GM19395 (cell line): ENCODE data around the gene RBM15B.
A peak's percentile ranks its signal among the peaks of the same experiment; 100 is the strongest.

Experiments used
- ATAC-seq: cut with Tn5 transposase; IDR thresholded peaks from one replicate; pipeline ENCODE4 v1.9.1; 2021; ENCODE audit warnings: mild to moderate bottlenecking, moderate library complexity; ENCODE audit not compliant: unreplicated experiment

The RBM15B gene

DNA sequence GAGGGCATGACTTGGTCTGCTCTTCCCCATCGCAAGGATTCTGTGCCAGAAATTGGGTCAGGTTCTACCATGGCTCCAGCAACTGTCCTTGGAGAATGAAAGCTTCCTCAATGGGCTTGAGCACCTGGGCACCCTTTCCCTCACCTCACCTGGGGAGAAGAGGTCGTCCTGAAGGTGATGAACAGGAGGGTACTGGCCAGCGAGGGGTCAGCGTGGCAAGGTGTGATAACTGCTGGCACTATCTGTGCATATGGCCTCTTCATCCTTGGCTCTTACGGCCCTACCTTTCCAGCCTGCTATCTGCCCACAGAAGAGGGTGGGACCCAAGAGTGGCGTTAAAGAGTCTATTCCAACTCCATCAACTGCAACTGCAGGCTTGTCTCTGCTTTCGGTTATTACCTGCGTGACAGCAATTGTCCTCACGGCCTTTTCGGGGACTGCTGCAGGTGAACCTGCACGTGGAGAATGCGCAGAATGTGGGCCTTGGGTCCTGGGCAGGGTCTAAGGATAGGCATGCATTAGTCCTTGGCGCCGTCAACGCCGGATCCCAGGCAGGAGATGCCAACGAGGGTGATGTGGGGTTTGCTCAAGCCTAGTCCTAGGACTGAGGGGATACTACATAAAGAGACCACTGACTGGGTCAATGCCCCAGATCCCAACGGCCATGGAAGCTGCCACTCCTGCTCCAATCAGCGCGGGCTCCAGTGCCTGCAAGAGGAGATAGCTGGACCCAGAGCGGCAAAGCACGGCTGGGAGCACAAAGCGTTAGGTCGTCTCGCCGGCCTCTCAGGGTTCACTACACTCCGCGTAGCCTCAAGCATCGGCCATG is 625 bp upstream of the RBM15B start:
- ATAC-seq: peak; percentile 15

DNA sequence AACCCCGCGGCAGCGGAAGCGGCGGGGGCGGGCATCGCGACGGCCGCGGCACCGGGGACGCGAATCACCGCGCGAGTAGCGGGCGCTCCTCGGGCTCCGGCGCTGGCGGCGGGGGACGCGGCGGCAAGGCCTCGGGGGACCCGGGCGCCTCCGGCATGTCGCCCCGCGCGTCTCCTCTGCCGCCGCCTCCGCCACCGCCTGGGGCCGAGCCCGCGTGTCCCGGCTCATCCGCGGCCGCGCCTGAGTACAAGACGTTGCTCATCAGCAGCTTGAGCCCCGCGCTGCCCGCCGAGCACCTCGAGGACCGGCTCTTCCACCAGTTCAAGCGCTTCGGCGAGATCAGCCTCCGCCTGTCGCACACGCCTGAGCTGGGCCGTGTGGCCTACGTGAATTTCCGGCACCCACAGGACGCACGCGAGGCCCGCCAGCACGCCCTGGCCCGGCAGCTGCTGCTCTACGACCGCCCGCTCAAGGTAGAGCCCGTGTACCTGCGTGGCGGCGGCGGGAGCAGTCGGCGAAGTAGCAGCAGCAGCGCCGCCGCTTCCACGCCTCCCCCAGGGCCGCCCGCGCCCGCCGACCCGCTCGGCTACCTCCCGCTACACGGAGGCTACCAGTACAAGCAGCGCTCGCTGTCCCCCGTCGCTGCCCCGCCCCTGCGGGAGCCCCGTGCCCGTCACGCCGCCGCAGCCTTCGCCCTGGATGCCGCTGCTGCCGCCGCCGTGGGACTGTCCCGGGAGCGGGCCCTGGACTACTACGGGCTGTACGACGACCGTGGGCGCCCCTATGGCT is 675 bp downstream of the RBM15B start:
- peak; percentile 13 for ATAC-seq

DNA sequence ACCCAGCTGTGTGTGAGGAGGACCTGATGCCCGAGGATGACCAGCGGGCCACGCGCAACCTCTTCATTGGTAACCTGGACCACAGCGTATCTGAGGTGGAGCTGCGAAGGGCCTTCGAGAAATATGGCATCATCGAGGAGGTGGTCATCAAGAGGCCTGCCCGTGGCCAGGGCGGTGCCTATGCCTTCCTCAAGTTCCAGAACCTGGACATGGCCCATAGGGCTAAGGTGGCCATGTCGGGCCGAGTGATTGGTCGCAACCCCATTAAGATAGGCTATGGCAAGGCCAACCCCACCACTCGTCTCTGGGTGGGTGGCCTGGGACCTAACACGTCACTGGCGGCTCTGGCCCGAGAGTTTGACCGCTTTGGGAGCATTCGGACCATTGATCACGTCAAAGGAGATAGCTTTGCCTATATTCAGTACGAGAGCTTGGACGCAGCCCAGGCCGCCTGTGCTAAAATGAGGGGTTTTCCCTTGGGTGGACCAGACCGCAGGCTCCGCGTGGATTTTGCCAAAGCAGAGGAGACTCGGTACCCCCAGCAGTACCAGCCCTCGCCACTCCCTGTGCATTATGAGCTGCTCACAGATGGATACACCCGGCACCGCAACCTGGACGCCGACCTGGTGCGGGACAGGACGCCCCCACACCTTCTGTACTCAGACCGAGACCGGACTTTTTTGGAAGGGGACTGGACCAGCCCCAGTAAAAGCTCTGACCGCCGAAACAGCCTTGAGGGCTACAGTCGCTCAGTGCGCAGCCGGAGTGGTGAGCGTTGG is 1.5 kb downstream of the RBM15B start:
- ATAC-seq: no peak

- no peak for ATAC-seq
Observed at GRCh38 chr3:51393134-51393495, 2.0 kb downstream of the RBM15B start.

DNA sequence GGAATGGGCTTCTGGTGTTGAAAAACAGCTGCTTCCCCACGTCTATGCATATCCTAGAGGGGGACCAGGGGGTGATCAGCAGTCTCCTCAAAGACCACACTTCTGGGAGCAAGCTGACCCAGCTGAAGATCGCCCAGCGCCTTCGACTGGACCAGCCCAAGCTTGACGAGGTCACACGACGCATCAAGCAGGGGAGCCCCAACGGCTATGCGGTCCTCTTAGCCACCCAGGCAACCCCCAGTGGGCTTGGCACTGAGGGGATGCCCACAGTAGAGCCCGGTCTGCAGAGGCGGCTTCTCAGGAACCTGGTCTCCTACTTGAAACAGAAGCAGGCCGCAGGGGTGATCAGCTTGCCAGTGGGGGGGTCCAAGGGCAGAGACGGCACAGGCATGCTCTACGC is 2.5 kb downstream of the RBM15B start:
- no peak for ATAC-seq

DNA sequence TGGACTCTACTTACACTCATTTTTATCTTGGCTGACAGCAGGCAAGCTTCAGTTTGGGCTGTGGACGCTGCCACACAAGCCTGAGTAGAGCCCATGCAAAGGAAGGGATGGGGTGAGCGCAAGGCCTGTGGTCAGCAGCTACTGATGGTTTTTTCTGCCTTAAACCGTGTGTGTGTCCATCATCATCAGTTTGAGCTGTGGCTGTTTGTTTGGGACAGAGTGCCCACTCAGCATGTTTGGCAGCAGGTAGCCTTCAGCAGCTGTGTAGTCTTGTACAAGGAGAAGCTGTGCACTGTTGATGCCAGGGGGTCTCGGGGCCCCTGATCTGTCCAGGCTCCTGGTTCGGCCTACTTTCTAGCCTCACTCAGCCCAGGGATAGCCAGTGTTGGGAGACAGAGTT is 3.5 kb downstream of the RBM15B start:
- no peak for ATAC-seq

DNA sequence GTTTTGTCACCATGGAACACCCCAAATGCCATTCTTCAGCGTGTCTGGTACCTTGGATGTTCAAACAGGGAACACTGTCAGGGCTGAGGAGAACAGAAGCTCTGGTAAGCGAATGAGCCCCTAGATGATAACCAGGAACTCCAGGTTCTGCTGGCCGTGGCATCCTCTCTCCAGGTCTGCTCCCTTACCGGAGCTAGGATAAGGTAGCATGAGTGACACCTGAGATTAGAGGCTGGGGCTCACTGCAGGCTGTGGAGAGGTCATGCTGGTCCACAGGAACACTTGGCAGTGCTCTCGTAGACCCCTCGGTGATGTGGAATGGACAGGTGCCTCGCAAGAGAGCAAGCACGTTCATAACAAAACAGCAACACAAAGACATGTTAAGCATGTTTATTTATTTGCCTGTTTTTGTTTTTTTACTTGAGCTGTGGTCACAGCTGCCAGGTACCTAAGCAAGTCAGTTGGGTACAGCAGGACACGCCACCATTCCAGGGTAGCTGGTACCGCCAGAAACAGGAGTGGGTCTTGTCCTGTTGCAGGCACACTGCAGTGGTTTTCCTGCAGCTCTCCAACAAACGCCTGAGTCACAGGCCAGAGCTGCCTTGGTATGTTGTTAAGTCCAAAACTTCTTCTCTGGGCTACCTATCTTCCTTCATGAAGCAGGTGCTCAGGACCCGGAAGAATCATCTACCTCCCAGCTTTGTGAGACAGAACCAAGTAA is 4.6 kb downstream of the RBM15B start:
- no peak for ATAC-seq

DNA sequence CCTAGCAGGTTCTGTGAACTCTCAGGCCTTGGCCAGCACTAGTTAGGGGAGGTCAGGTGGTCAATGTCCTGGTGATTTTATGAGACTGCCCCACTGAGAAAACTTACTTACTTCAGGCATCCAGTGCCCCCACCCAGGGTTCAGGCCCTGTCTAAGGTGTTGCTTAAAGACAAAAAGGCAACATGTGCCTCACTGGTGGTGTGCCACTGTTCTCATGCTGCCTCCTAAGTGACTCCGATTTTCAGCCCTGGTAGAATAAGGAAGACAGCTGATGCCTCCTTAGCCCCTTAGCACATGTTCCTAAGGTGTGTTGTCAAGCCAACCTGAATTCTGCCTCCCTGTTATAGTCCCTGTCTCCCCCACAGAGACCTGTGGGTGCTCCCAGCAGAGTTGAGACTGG is 5.3 kb downstream of the RBM15B start:
- no peak for ATAC-seq

GRCh38 chr3:51397392-51397791 is 6.3 kb downstream of the RBM15B start:
- ATAC-seq: no peak

DNA sequence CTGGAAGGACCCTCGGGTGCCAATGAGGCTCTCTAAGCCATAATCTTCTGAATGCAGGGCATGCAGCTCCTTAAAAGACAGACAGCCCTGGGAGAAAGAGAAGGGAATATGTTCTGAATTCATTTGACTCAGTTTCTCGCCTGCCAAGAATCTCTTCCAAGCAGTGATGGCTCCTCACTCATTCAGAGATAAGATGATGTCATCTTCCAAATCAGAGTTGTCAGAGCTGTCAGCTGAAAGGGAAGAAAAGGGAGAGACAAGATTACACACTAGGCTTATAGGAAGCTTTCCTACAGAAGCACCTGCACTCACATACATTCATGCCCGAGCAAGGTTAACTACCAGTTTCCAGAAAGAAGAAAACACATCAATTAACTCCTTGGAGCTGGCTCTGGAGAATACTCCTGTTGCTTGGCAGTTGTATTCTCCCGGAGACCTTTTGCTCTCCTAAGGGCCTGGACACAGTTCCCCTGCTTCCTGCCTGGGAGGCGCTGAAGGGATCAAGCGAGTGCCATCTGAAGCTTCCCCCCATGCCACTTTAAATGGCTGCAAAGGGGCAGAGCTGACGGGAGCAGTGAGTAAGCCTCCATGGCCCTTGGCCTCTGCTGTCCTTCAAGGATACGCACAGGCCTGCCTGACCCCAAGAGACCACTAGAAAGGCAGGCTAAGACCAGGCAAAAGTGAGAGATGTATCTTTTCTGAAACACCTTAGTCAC is 7.7 kb downstream of the RBM15B start:
- no peak for ATAC-seq

GRCh38 chr3:51400166-51400565 is 9.1 kb downstream of the RBM15B start:
- no peak for ATAC-seq

DNA sequence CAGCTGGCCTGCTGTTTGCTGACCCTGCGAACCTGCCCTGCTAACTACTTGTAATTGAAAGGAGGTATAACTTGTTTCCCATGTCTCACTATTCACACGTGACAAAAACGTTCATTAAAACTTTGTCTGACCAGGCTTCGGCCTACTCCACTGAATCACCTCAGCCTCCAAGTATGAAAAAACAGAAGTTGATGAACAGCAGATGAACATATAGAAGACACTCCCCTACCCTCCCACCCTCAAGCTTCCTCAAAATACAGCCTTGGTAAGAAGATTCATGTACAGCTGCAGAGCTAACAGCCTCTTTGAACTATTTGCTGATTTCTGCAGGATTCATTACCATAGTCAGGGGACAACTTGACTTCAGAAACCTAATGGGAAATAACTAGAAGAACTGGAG is 10.7 kb downstream of the RBM15B start:
- no peak for ATAC-seq

DNA sequence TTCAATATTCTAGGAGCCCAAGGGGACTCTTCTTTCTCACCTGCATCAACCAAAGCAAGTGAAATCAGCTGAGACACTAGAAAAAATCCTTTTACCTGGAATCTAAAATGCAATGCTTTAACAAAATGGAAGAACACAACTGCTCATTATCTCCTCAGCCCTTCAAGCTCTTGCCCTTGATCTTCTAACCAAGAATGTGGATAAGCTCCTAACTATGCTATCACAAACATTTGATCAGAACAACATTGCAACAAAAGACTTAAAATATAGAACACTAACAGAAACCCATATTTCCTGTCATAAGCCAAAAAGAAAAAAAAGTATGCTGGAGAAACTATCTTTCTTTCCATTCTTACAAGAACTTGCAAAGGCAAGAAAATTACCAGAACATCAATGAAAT is 12.6 kb downstream of the RBM15B start:
- no peak for ATAC-seq

DNA sequence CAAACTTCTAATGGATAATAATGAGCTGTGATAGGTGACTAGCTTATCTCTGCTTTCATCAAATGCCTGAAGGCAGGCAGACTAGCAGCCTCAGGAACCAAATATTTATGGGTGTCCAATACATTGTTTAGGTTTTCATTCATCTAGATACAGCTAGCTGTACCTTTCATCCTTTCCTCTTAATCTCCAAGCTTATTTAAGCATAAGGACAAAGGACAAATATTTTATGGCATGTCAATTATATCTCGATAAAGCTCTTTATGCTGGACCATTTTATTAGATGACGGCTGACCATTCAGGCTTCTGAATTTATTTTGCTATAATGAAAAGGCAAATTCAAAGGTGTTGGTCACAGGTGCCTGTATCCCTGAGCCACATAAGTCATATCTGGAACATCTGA is 16.9 kb downstream of the RBM15B start:
- no peak for ATAC-seq

DNA sequence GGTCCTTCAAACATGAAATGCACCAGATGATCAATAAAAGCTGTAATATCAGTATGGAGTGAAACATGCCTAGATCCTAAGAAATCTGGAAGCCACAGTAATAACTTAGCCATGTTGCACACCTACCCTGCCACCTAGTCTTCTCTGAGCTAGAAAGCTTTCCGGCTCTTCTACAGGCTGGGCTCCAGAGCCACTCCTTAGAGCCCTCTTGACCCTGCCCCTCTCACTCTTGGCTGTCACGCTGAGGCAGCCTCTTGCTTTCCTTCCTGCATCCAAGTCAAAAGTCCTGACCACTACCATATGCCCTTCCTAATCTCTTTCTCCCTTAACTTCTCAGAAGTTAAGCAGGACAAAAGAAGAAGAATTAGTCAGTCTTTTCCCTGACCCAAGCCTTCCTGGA is 17.7 kb downstream of the RBM15B start:
- ATAC-seq: no peak

DNA sequence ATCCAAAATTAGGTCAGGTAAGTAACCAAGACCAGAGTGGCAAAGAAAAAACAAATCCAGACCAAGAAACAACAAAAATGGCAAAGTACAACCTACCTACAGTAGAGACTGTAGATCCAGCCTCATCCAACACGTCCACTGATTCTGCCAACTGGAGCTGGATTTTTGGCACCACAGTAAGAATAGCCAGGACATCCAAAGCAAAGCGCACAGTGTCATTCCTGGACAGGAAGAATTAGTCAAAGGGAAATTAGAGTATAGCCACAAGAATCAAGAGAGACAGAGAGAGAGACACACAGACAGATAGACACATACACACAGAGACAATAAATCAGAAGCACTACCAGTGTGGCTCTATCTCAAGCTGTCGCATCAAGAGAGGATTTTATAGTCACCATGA is 31.1 kb downstream of the RBM15B start:
- no peak for ATAC-seq

- no peak for ATAC-seq
Observed at GRCh38 chr3:51426921-51427320, 35.8 kb downstream of the RBM15B start.

GRCh38 chr3:51429138-51429537 is 38.1 kb downstream of the RBM15B start:
- no peak for ATAC-seq

DNA sequence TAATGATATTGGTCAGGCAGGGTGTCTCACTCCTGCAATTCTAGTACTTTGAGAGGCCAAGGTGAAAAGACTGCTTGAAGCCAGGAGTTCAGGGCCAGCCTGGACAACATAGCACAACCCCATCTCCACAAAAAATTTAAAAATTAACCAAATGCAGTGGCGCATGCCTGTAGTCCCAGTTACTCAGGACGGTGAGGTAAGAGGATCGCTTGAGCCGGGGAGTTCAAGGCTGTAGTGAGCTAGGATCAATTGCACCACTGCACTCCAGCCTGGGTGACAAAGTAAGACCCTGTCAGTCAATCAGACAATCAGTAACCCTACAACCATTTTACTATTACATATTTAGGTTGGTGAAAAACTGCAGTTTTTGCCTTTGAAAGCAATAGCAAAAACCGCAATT is 43.0 kb downstream of the RBM15B start:
- ATAC-seq: no peak

GRCh38 chr3:51434746-51435327 is 43.8 kb downstream of the RBM15B start:
- ATAC-seq: peak; percentile 70
